WTC11 (cell line): ENCODE measurements around the gene ALAD. TPM values are rescaled to one million over a fixed set of nuclear protein-coding genes. Genes with fewer than 3 reads are reported as not detected.

Experiments used
- ATAC-seq: fragments of 200-7000 bp; cut with Tn5 transposase; 2 replicates; pipeline ENCODE4 v1.10.0; 2021; ENCODE audit warnings: mild to moderate bottlenecking, moderate library complexity
- CTCF ChIA-PET: fragments of 300-600 bp; sonication (Branson Sonifier 250); formaldehyde crosslinking; loops from one replicate; lab custom pipeline; 2021; ENCODE audit warnings: antibody characterized with exemption; lab: Charles Lee
- POLR2A ChIA-PET: fragments of 350-600 bp; sonication (Branson Sonifier 250); formaldehyde crosslinking; loops from one replicate; lab custom pipeline; 2021; ENCODE audit warnings: antibody characterized with exemption; lab: Charles Lee
- DNase-seq: peaks from one replicate; pipeline ENCODE4 v3.0.0; 2021; ENCODE audit warnings: low spot score
- H3K27ac Mint-ChIP-seq: 2 replicates; pipeline ENCODE4 v1.8.0; 2021; ENCODE audit warnings: mixed read lengths
- H3K27me3 Mint-ChIP-seq: 2 replicates; pipeline ENCODE4 v1.8.0; 2021; ENCODE audit warnings: low read depth, mild to moderate bottlenecking, moderate library complexity, mixed read lengths
- H3K36me3 Mint-ChIP-seq: 2 replicates; pipeline ENCODE4 v1.8.0; 2021; ENCODE audit warnings: mixed read lengths
- H3K4me1 Mint-ChIP-seq: 2 replicates; pipeline ENCODE4 v1.8.0; 2022; ENCODE audit warnings: mixed read lengths
- H3K4me3 Mint-ChIP-seq: 2 replicates; pipeline ENCODE4 v1.8.0; 2021; ENCODE audit warnings: mild to moderate bottlenecking, moderate library complexity, mixed read lengths
- H3K9me3 Mint-ChIP-seq: 2 replicates; pipeline ENCODE4 v1.8.0; 2021; ENCODE audit warnings: mixed read lengths
- ESRRA ChIP-seq: sonication (generic); formaldehyde crosslinking; IDR thresholded peaks from 2 replicates; pipeline ENCODE4 v1.8.1; 2022; ENCODE audit warnings: mild to moderate bottlenecking, missing genetic modification reagents, borderline replicate concordance
- FOXK1 ChIP-seq: sonication (generic); formaldehyde crosslinking; IDR thresholded peaks from 2 replicates; pipeline ENCODE4 v1.8.0; 2022; ENCODE audit warnings: mild to moderate bottlenecking, moderate library complexity, missing genetic modification reagents
- TCF7 ChIP-seq: sonication (generic); formaldehyde crosslinking; IDR thresholded peaks from 2 replicates; pipeline ENCODE4 v1.8.0; 2022; ENCODE audit warnings: mild to moderate bottlenecking, low read depth, missing genetic modification reagents, moderate library complexity
- ZNF671 ChIP-seq: fragments of 250-450 bp; sonication (Bioruptor Pico); IDR thresholded peaks from 2 replicates; pipeline ENCODE4 v1.8.0; 2021; ENCODE audit warnings: mild to moderate bottlenecking
- total RNA-seq: library from RNA; stranded (reverse); gene quantifications from 3 replicates; pipeline ENCODE4 v1.2.3, GENCODE V29; 2021
- TF ChIP-seq, protein P1 (sequence below): fragments of 250-450 bp; sonication (Bioruptor Pico); IDR thresholded peaks from 2 replicates; pipeline ENCODE4 v1.9.0; 2021; ENCODE audit warnings: mild to moderate bottlenecking, borderline replicate concordance
- TF ChIP-seq, protein P2 (sequence below): sonication (generic); formaldehyde crosslinking; IDR thresholded peaks from 2 replicates; pipeline ENCODE4 v1.8.0; 2023; ENCODE audit warnings: missing genetic modification reagents
- TF ChIP-seq, protein P3 (sequence below): fragments of 200-600 bp; IDR thresholded peaks from 2 replicates; pipeline ENCODE4 v1.8.0; 2022; ENCODE audit warnings: antibody characterized with exemption
- TF ChIP-seq, protein P4 (sequence below): fragments of 250-450 bp; sonication (Bioruptor Pico); IDR thresholded peaks from 2 replicates; pipeline ENCODE4 v1.9.0; 2021; ENCODE audit warnings: moderate library complexity, mild to moderate bottlenecking, inconsistent platforms, borderline replicate concordance
- TF ChIP-seq, protein P5 (sequence below): sonication (generic); formaldehyde crosslinking; IDR thresholded peaks from 2 replicates; pipeline ENCODE4 v1.8.1; 2022; ENCODE audit warnings: low read depth, missing genetic modification reagents, borderline replicate concordance
- TF ChIP-seq, protein P6 (sequence below): sonication (generic); formaldehyde crosslinking; IDR thresholded peaks from 2 replicates; pipeline ENCODE4 v1.8.1; 2022; ENCODE audit warnings: missing genetic modification reagents, borderline replicate concordance
- TF ChIP-seq, protein P7 (sequence below): sonication (generic); formaldehyde crosslinking; IDR thresholded peaks from 2 replicates; pipeline ENCODE4 v1.8.0; 2023; ENCODE audit warnings: missing genetic modification reagents, mild to moderate bottlenecking, borderline replicate concordance

Gene ALAD
- total RNA-seq, 1 experiment from 2014 or later = 15.9 TPM

DNA sequence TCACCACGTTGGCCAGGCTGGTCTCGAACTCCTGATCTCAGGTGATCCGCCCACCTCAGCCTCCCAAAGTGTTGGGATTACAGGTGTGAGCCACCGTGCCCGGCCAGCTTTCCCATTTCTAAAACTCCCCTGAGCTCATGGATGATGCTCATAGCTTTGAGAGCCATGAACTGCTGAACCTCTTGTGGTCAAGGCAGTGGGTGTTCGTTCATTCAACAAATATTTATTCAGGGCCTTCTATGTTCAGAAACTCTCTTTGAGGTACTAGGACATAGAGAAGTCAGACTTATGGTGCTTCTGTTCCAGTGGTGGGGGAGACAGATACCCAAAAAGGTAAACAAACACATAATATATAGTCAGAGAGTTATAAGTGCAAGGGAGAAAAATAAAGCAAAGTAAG is 49.1 kb downstream of the ALAD start (continued):
- TF ChIP-seq, protein P1, sequence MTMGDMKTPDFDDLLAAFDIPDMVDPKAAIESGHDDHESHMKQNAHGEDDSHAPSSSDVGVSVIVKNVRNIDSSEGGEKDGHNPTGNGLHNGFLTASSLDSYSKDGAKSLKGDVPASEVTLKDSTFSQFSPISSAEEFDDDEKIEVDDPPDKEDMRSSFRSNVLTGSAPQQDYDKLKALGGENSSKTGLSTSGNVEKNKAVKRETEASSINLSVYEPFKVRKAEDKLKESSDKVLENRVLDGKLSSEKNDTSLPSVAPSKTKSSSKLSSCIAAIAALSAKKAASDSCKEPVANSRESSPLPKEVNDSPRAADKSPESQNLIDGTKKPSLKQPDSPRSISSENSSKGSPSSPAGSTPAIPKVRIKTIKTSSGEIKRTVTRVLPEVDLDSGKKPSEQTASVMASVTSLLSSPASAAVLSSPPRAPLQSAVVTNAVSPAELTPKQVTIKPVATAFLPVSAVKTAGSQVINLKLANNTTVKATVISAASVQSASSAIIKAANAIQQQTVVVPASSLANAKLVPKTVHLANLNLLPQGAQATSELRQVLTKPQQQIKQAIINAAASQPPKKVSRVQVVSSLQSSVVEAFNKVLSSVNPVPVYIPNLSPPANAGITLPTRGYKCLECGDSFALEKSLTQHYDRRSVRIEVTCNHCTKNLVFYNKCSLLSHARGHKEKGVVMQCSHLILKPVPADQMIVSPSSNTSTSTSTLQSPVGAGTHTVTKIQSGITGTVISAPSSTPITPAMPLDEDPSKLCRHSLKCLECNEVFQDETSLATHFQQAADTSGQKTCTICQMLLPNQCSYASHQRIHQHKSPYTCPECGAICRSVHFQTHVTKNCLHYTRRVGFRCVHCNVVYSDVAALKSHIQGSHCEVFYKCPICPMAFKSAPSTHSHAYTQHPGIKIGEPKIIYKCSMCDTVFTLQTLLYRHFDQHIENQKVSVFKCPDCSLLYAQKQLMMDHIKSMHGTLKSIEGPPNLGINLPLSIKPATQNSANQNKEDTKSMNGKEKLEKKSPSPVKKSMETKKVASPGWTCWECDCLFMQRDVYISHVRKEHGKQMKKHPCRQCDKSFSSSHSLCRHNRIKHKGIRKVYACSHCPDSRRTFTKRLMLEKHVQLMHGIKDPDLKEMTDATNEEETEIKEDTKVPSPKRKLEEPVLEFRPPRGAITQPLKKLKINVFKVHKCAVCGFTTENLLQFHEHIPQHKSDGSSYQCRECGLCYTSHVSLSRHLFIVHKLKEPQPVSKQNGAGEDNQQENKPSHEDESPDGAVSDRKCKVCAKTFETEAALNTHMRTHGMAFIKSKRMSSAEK (CRISPR knock-in tag) = no peak
- TF ChIP-seq, all 79 proteins: peak for 0

DNA sequence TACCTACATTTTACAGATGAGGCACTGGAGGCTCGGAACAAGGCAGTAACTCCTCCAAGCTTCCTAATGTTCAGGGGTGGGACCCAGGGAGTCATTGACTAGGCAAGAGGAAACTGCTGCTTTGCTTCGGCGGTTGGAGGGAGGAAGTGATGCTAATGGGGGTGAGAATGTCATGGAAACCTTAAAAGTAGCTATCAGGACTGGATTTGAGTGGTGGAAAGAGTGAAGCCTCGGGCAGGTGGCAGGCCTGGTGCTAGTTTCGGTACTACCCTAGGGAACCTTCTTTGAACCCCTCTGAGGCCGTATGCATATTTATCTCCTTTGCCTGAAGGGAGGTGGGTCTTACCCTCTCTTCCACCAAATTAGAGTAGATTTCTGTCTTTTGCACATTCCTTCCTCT is 50.1 kb downstream of the ALAD start:
- peak overlapping the region; percentile 83 for H3K4me3 Mint-ChIP-seq
- peaks cover 34% of the 10 kb centered on the region for H3K27me3 Mint-ChIP-seq
- peaks cover 19% of the 10 kb centered on the region for H3K4me1 Mint-ChIP-seq
- H3K9me3 Mint-ChIP-seq = no peaks in the 10 kb centered on the region
- no peak for ATAC-seq
- POLR2A ChIA-PET = interaction anchor here (1.2 kb wide), 1 partner anchor 11 kb away, joined by 5 read pairs; the partner anchor contains the start of gene WDR31
- TF ChIP-seq, protein P2, sequence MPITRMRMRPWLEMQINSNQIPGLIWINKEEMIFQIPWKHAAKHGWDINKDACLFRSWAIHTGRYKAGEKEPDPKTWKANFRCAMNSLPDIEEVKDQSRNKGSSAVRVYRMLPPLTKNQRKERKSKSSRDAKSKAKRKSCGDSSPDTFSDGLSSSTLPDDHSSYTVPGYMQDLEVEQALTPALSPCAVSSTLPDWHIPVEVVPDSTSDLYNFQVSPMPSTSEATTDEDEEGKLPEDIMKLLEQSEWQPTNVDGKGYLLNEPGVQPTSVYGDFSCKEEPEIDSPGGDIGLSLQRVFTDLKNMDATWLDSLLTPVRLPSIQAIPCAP (CRISPR knock-in tag) = no peak
- TF ChIP-seq, protein P3, sequence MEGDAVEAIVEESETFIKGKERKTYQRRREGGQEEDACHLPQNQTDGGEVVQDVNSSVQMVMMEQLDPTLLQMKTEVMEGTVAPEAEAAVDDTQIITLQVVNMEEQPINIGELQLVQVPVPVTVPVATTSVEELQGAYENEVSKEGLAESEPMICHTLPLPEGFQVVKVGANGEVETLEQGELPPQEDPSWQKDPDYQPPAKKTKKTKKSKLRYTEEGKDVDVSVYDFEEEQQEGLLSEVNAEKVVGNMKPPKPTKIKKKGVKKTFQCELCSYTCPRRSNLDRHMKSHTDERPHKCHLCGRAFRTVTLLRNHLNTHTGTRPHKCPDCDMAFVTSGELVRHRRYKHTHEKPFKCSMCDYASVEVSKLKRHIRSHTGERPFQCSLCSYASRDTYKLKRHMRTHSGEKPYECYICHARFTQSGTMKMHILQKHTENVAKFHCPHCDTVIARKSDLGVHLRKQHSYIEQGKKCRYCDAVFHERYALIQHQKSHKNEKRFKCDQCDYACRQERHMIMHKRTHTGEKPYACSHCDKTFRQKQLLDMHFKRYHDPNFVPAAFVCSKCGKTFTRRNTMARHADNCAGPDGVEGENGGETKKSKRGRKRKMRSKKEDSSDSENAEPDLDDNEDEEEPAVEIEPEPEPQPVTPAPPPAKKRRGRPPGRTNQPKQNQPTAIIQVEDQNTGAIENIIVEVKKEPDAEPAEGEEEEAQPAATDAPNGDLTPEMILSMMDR = no peak
- TF ChIP-seq ZNF671 (no peak), TCF7 (CRISPR knock-in tag) (no peak), FOXK1 (no peak), ESRRA (CRISPR knock-in tag) (no peak)
- TF ChIP-seq, protein P4, sequence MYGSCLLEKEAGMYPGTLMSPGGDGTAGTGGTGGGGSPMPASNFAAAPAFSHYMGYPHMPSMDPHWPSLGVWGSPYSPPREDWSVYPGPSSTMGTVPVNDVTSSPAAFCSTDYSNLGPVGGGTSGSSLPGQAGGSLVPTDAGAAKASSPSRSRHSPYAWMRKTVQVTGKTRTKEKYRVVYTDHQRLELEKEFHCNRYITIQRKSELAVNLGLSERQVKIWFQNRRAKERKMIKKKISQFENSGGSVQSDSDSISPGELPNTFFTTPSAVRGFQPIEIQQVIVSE (CRISPR knock-in tag) = no peak
- DNase-seq = no peak
- CTCF ChIA-PET = interaction anchor here (0.9 to 3.0 kb wide), 4 partner anchors 11 to 120 kb away, joined by 3 to 16 read pairs (median 4); partner anchors contain the start of gene WDR31
- no peaks in the 10 kb centered on the region for H3K36me3 Mint-ChIP-seq
- H3K27ac Mint-ChIP-seq = no peak overlapping the region; the same call in 1 of the 2 replicates

DNA sequence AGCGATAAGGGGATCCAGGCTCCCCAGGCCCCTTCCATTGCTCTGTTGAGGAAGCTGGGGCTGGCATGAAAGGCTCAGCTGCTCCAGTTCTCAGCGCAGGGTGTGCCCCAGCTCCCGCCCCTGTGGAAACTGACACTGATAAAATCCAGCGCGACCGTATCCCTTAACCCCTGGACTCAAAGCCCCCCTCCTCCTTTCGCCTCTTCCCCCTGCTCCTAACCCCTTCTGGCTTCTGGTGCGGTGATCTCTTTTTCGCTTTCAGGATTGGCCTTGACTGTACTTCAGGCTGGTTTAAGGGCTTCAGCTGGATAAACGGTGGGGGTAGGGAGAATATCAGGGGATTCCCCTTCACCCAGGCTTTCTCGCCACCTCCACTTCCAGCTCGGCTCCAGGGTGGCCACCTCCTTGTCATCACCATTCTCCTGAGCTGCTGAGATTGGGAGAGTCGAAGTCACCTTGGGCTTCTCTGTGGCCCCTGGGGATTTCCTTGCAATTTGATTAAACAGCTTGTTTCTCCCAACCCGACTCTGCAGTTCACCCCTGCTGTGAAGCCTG is 50.9 kb downstream of the ALAD start:
- no peaks in the 10 kb centered on the region for H3K9me3 Mint-ChIP-seq
- DNase-seq (no peak), ATAC-seq (no peak)
- peaks cover 19% of the 10 kb centered on the region for H3K4me1 Mint-ChIP-seq
- no peaks in the 10 kb centered on the region for H3K36me3 Mint-ChIP-seq
- no peak overlapping the region for H3K27ac Mint-ChIP-seq
- H3K27me3 Mint-ChIP-seq = peaks cover 36% of the 10 kb centered on the region
- TF ChIP-seq TCF7 (CRISPR knock-in tag) = no peak
- TF ChIP-seq, protein P5, sequence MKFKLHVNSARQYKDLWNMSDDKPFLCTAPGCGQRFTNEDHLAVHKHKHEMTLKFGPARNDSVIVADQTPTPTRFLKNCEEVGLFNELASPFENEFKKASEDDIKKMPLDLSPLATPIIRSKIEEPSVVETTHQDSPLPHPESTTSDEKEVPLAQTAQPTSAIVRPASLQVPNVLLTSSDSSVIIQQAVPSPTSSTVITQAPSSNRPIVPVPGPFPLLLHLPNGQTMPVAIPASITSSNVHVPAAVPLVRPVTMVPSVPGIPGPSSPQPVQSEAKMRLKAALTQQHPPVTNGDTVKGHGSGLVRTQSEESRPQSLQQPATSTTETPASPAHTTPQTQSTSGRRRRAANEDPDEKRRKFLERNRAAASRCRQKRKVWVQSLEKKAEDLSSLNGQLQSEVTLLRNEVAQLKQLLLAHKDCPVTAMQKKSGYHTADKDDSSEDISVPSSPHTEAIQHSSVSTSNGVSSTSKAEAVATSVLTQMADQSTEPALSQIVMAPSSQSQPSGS = no peak
- TF ChIP-seq, protein P6, sequence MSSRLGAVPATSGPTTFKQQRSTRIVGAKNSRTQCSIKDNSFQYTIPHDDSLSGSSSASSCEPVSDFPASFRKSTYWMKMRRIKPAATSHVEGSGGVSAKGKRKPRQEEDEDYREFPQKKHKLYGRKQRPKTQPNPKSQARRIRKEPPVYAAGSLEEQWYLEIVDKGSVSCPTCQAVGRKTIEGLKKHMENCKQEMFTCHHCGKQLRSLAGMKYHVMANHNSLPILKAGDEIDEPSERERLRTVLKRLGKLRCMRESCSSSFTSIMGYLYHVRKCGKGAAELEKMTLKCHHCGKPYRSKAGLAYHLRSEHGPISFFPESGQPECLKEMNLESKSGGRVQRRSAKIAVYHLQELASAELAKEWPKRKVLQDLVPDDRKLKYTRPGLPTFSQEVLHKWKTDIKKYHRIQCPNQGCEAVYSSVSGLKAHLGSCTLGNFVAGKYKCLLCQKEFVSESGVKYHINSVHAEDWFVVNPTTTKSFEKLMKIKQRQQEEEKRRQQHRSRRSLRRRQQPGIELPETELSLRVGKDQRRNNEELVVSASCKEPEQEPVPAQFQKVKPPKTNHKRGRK = no peak
- TF ChIP-seq ZNF671 = no peak
- TF ChIP-seq, protein P7, sequence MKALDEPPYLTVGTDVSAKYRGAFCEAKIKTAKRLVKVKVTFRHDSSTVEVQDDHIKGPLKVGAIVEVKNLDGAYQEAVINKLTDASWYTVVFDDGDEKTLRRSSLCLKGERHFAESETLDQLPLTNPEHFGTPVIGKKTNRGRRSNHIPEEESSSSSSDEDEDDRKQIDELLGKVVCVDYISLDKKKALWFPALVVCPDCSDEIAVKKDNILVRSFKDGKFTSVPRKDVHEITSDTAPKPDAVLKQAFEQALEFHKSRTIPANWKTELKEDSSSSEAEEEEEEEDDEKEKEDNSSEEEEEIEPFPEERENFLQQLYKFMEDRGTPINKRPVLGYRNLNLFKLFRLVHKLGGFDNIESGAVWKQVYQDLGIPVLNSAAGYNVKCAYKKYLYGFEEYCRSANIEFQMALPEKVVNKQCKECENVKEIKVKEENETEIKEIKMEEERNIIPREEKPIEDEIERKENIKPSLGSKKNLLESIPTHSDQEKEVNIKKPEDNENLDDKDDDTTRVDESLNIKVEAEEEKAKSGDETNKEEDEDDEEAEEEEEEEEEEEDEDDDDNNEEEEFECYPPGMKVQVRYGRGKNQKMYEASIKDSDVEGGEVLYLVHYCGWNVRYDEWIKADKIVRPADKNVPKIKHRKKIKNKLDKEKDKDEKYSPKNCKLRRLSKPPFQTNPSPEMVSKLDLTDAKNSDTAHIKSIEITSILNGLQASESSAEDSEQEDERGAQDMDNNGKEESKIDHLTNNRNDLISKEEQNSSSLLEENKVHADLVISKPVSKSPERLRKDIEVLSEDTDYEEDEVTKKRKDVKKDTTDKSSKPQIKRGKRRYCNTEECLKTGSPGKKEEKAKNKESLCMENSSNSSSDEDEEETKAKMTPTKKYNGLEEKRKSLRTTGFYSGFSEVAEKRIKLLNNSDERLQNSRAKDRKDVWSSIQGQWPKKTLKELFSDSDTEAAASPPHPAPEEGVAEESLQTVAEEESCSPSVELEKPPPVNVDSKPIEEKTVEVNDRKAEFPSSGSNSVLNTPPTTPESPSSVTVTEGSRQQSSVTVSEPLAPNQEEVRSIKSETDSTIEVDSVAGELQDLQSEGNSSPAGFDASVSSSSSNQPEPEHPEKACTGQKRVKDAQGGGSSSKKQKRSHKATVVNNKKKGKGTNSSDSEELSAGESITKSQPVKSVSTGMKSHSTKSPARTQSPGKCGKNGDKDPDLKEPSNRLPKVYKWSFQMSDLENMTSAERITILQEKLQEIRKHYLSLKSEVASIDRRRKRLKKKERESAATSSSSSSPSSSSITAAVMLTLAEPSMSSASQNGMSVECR (CRISPR knock-in tag) = no peak
- TF ChIP-seq, all 79 proteins: peak for 0
- H3K4me3 Mint-ChIP-seq = peak overlapping the region; percentile 83
- CTCF ChIA-PET = interaction anchor here (0.9 to 3.0 kb wide), 10 partner anchors 10 to 305 kb away, joined by 3 to 16 read pairs (median 4); partner anchors contain the start of genes ALAD, C9orf43, CDC26 and POLE3
- POLR2A ChIA-PET = interaction anchor here (0.6 to 1.5 kb wide), 4 partner anchors 10 to 61 kb away, joined by 3 to 15 read pairs (median 4); partner anchors contain the start of genes HDHD3 and WDR31
